Uterus (tissue), 2 donors: ENCODE results near the gene GCLC.

ENCODE experiments used
- POLR2A ChIP-seq, 2 donors: fragments of 450-650 bp; IDR thresholded peaks; one replicate each; pipeline ENCODE4 v1.6.1; 2016; ENCODE audit warnings: antibody characterized with exemption in 2 of 2, mild to moderate bottlenecking in 1 of 2, moderate library complexity in 1 of 2
- TF ChIP-seq, protein P1 (sequence below), 4 experiments: fragments of 200-600 bp in 2 of 4; fragments of 450-650 bp in 2 of 4; sonication (generic) in 2 of 4; IDR thresholded peaks; one replicate each; pipeline ENCODE4 v1.5.1; 2016 to 2019; ENCODE audit warnings: antibody characterized with exemption in 4 of 4, mild to moderate bottlenecking in 2 of 4, moderate library complexity in 1 of 4

DNA sequence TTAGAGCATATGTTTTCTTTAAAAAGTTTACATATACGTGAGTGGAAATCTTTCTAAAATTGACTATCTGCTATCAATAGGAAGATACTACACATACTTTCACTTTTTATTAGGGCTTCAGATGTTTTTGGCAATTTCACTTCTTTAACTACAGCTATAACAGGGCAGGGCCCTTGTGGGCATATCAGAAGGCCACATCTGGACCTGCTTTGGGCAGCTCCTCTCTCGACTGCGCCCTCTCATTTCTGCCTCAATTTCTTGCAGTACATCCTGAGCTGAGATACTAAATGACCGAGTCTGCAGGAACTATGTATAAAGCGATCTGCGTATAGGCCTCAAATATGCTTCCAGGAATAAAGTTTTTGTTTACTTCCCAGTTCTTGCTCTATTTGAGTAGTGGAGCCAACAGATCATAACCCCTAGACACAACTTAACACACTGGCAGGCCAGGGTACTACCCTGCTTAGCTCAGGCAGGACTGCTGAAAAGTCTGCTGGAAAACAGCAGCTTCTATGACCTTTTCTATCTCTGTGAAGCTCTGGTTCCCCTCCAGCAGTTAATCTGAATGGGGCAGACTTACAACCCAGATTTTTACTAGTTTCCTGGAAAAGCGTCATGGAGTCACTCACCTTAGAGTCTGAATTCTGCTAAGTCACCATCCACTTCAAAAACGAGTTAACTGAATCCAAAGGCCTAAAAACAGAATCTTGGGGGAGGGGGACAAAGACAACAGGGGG is 12.7 kb downstream of the GCLC start:
- TF ChIP-seq, protein P1, sequence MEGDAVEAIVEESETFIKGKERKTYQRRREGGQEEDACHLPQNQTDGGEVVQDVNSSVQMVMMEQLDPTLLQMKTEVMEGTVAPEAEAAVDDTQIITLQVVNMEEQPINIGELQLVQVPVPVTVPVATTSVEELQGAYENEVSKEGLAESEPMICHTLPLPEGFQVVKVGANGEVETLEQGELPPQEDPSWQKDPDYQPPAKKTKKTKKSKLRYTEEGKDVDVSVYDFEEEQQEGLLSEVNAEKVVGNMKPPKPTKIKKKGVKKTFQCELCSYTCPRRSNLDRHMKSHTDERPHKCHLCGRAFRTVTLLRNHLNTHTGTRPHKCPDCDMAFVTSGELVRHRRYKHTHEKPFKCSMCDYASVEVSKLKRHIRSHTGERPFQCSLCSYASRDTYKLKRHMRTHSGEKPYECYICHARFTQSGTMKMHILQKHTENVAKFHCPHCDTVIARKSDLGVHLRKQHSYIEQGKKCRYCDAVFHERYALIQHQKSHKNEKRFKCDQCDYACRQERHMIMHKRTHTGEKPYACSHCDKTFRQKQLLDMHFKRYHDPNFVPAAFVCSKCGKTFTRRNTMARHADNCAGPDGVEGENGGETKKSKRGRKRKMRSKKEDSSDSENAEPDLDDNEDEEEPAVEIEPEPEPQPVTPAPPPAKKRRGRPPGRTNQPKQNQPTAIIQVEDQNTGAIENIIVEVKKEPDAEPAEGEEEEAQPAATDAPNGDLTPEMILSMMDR (IDR thresholded peaks at IDR 0.05): no peak
- no peak for TF ChIP-seq POLR2A (IDR thresholded peaks at IDR 0.05)
